GM19035 (cell line): ENCODE results near the gene ATOSB.

Source experiments
- ATAC-seq: cut with Tn5 transposase; IDR thresholded peaks from one replicate; pipeline ENCODE4 v1.9.1; 2021; ENCODE audit not compliant: unreplicated experiment

ATOSB gene

GRCh38 chr9:35089434-35089833 lies 26.2 kb downstream of the ATOSB start:
- ATAC-seq: no peak

- ATAC-seq: no peak
Measured at GRCh38 chr9:35085078-35085477, 30.6 kb downstream of the ATOSB start.

GRCh38 chr9:35079426-35080341 lies 36.0 kb downstream of the ATOSB start, which contains the start of gene FANCG:
Gene FANCG (minus strand): TSS chr9:35079942. CDS start chr9:35079524, 418 bp downstream.
- ATAC-seq: peak; percentile 89

GRCh38 chr9:35079041-35079425 lies 36.6 kb downstream of the ATOSB start:
- ATAC-seq: peak; percentile 2

- ATAC-seq: no peak
Measured at GRCh38 chr9:35078066-35078465, 37.6 kb downstream of the ATOSB start.

GRCh38 chr9:35076848-35077247 lies 38.8 kb downstream of the ATOSB start:
- no peak for ATAC-seq

GRCh38 chr9:35075358-35075757 lies 40.3 kb downstream of the ATOSB start:
- no peak for ATAC-seq

- ATAC-seq: no peak
Measured at GRCh38 chr9:35074791-35075190, 40.9 kb downstream of the ATOSB start.

- ATAC-seq: no peak
Measured at GRCh38 chr9:35074141-35074540, 41.5 kb downstream of the ATOSB start.

- ATAC-seq: no peak
Measured at GRCh38 chr9:35073279-35073612, 42.4 kb downstream of the ATOSB start.

- peak; percentile 83 for ATAC-seq
Measured at GRCh38 chr9:35072461-35073278, 43.0 kb downstream of the ATOSB start, which contains the start of gene VCP. Gene VCP (minus strand): TSS chr9:35072625. CDS start chr9:35072353, 272 bp downstream.

GRCh38 chr9:35071814-35072460 lies 43.7 kb downstream of the ATOSB start:
- peak; percentile 53 for ATAC-seq

- no peak for ATAC-seq
Measured at GRCh38 chr9:35070823-35071813, 44.5 kb downstream of the ATOSB start.

- ATAC-seq: no peak
Measured at GRCh38 chr9:35069020-35069419, 46.6 kb downstream of the ATOSB start.

GRCh38 chr9:35067056-35067455 lies 48.6 kb downstream of the ATOSB start:
- ATAC-seq: no peak

- ATAC-seq: no peak
Measured at GRCh38 chr9:35060548-35061207, 55.0 kb downstream of the ATOSB start.

- no peak for ATAC-seq
Measured at GRCh38 chr9:35059438-35059837, 56.2 kb downstream of the ATOSB start.

- no peak for ATAC-seq
Measured at GRCh38 chr9:35057271-35057620, 58.4 kb downstream of the ATOSB start.

- ATAC-seq: no peak
Measured at GRCh38 chr9:35056571-35057270, 58.9 kb downstream of the ATOSB start.
